ENCODE results near the gene GMEB2. TPM values are rescaled to one million over a fixed set of nuclear protein-coding genes. Genes with fewer than 3 reads are reported as not detected.

The GMEB2 gene
- polyA plus RNA-seq, 1 donor, result 10.5 TPM

GRCh38 chr20:63556873-63557478 is 69.9 kb downstream of the GMEB2 start:
- Histone ChIP-seq H3K27me3 (ENCODE audit: control insufficient read depth, insufficient read depth, low read length) (peaks cover 21% of the 10 kb centered on the region), H3K27ac (ENCODE audit: low read length) (no peak overlapping the region), H3K36me3 (ENCODE audit: control insufficient read depth, insufficient read depth, low read length) (peaks cover 20% of the 10 kb centered on the region), H3K4me3 (ENCODE audit: low read length) (no peak overlapping the region), H3K9me3 (ENCODE audit: control insufficient read depth, low read depth, low read length) (peaks cover 13% of the 10 kb centered on the region), H3K4me1 (ENCODE audit: control insufficient read depth, insufficient read depth, low read length) (peaks cover 4% of the 10 kb centered on the region)
- WGBS (ENCODE audit: insufficient coverage, low lambda C conversion rate), result no CpG with 5 or more reads among the region's 23 CpGs
- no peak for DNase-seq

- WGBS (ENCODE audit: insufficient coverage, low lambda C conversion rate), result no CpG with 5 or more reads among the region's 45 CpGs
- Histone ChIP-seq H3K27me3 (ENCODE audit: control insufficient read depth, insufficient read depth, low read length) (peaks cover 23% of the 10 kb centered on the region), H3K4me3 (ENCODE audit: low read length) (no peak overlapping the region), H3K27ac (ENCODE audit: low read length) (no peak overlapping the region), H3K36me3 (ENCODE audit: control insufficient read depth, insufficient read depth, low read length) (peaks cover 10% of the 10 kb centered on the region), H3K4me1 (ENCODE audit: control insufficient read depth, insufficient read depth, low read length) (peaks cover 4% of the 10 kb centered on the region), H3K9me3 (ENCODE audit: control insufficient read depth, low read depth, low read length) (peaks cover 13% of the 10 kb centered on the region)
- no peak for DNase-seq
Observed at GRCh38 chr20:63555661-63556381, 71.1 kb downstream of the GMEB2 start.

- no CpG with 5 or more reads among the region's 38 CpGs for WGBS (ENCODE audit: insufficient coverage, low lambda C conversion rate)
- Histone ChIP-seq H3K27me3 (ENCODE audit: control insufficient read depth, insufficient read depth, low read length) (peaks cover 32% of the 10 kb centered on the region), H3K9me3 (ENCODE audit: control insufficient read depth, low read depth, low read length) (peaks cover 13% of the 10 kb centered on the region), H3K27ac (ENCODE audit: low read length) (no peak overlapping the region), H3K4me1 (ENCODE audit: control insufficient read depth, insufficient read depth, low read length) (peaks cover 4% of the 10 kb centered on the region), H3K4me3 (ENCODE audit: low read length) (peak overlapping the region; percentile 46), H3K36me3 (ENCODE audit: control insufficient read depth, insufficient read depth, low read length) (no peaks in the 10 kb centered on the region)
- DNase-seq, result no peak
Observed at GRCh38 chr20:63554361-63555278, 72.3 kb downstream of the GMEB2 start.

GRCh38 chr20:63553933-63554290 is 73.0 kb downstream of the GMEB2 start, which contains the start of gene FNDC11:
FNDC11 (plus strand) TSS chr20:63554159; CDS start chr20:63555664, 1,505 bp downstream.
- Histone ChIP-seq H3K36me3 (ENCODE audit: control insufficient read depth, insufficient read depth, low read length) (no peaks in the 10 kb centered on the region), H3K4me3 (ENCODE audit: low read length) (peak within 1 kb of the TSS; percentile 46), H3K9me3 (ENCODE audit: control insufficient read depth, low read depth, low read length) (peaks cover 13% of the 10 kb centered on the region), H3K27ac (ENCODE audit: low read length) (no peak within 1 kb of the TSS), H3K27me3 (ENCODE audit: control insufficient read depth, insufficient read depth, low read length) (peaks cover 37% of the 10 kb centered on the region), H3K4me1 (ENCODE audit: control insufficient read depth, insufficient read depth, low read length) (peaks cover 4% of the 10 kb centered on the region)
- WGBS (ENCODE audit: insufficient coverage, low lambda C conversion rate), result no CpG with 5 or more reads among the region's 34 CpGs
- DNase-seq, result no peak

GRCh38 chr20:63553251-63553932 is 73.5 kb downstream of the GMEB2 start:
- Histone ChIP-seq H3K27me3 (ENCODE audit: control insufficient read depth, insufficient read depth, low read length) (peaks cover 42% of the 10 kb centered on the region), H3K9me3 (ENCODE audit: control insufficient read depth, low read depth, low read length) (peaks cover 13% of the 10 kb centered on the region), H3K4me3 (ENCODE audit: low read length) (peak overlapping the region; percentile 46), H3K27ac (ENCODE audit: low read length) (no peak overlapping the region), H3K36me3 (ENCODE audit: control insufficient read depth, insufficient read depth, low read length) (no peaks in the 10 kb centered on the region), H3K4me1 (ENCODE audit: control insufficient read depth, insufficient read depth, low read length) (peaks cover 4% of the 10 kb centered on the region)
- peak; percentile 43 to 58 for DNase-seq
- WGBS (ENCODE audit: insufficient coverage, low lambda C conversion rate), result no CpG with 5 or more reads among the region's 37 CpGs

- DNase-seq, result no peak
- Histone ChIP-seq H3K4me3 (ENCODE audit: low read length) (no peak overlapping the region), H3K27me3 (ENCODE audit: control insufficient read depth, insufficient read depth, low read length) (peaks cover 50% of the 10 kb centered on the region), H3K4me1 (ENCODE audit: control insufficient read depth, insufficient read depth, low read length) (peaks cover 4% of the 10 kb centered on the region), H3K9me3 (ENCODE audit: control insufficient read depth, low read depth, low read length) (peaks cover 15% of the 10 kb centered on the region), H3K27ac (ENCODE audit: low read length) (no peak overlapping the region), H3K36me3 (ENCODE audit: control insufficient read depth, insufficient read depth, low read length) (no peaks in the 10 kb centered on the region)
- WGBS (ENCODE audit: insufficient coverage, low lambda C conversion rate), result no CpG with 5 or more reads among the region's 15 CpGs
Observed at GRCh38 chr20:63552481-63553249, 74.2 kb downstream of the GMEB2 start.

- no peak overlapping the region for H3K27ac ChIP-seq (ENCODE audit: low read length)
- H3K4me1 ChIP-seq (ENCODE audit: control insufficient read depth, insufficient read depth, low read length), result peaks cover 4% of the 10 kb centered on the region
- no peak overlapping the region for H3K4me3 ChIP-seq (ENCODE audit: low read length)
- H3K36me3 ChIP-seq (ENCODE audit: control insufficient read depth, insufficient read depth, low read length), result no peaks in the 10 kb centered on the region
- WGBS (ENCODE audit: insufficient coverage, low lambda C conversion rate), result no CpG with 5 or more reads among the region's 9 CpGs
- H3K9me3 ChIP-seq (ENCODE audit: control insufficient read depth, low read depth, low read length), result peaks cover 14% of the 10 kb centered on the region
- DNase-seq, result no peak
- H3K27me3 ChIP-seq (ENCODE audit: control insufficient read depth, insufficient read depth, low read length), result peaks cover 65% of the 10 kb centered on the region
Observed at GRCh38 chr20:63551068-63551467, 75.8 kb downstream of the GMEB2 start.

- no peak overlapping the region for H3K27ac ChIP-seq (ENCODE audit: low read length)
- H3K9me3 ChIP-seq (ENCODE audit: control insufficient read depth, low read depth, low read length), result peaks cover 7% of the 10 kb centered on the region
- no peak overlapping the region for H3K4me3 ChIP-seq (ENCODE audit: low read length)
- H3K4me1 ChIP-seq (ENCODE audit: control insufficient read depth, insufficient read depth, low read length), result peaks cover 13% of the 10 kb centered on the region
- WGBS (ENCODE audit: insufficient coverage, low lambda C conversion rate), result no CpG with 5 or more reads among the region's 18 CpGs
- H3K27me3 ChIP-seq (ENCODE audit: control insufficient read depth, insufficient read depth, low read length), result peaks cover 66% of the 10 kb centered on the region
- no peaks in the 10 kb centered on the region for H3K36me3 ChIP-seq (ENCODE audit: control insufficient read depth, insufficient read depth, low read length)
- DNase-seq, result no peak
Observed at GRCh38 chr20:63549679-63550282, 77.1 kb downstream of the GMEB2 start.

GRCh38 chr20:63549019-63549418 is 77.9 kb downstream of the GMEB2 start:
- H3K36me3 ChIP-seq (ENCODE audit: control insufficient read depth, insufficient read depth, low read length), result no peaks in the 10 kb centered on the region
- no CpG with 5 or more reads among the region's 25 CpGs for WGBS (ENCODE audit: insufficient coverage, low lambda C conversion rate)
- DNase-seq, result no peak
- no peak overlapping the region for H3K27ac ChIP-seq (ENCODE audit: low read length)
- H3K4me3 ChIP-seq (ENCODE audit: low read length), result no peak overlapping the region
- H3K4me1 ChIP-seq (ENCODE audit: control insufficient read depth, insufficient read depth, low read length), result peaks cover 16% of the 10 kb centered on the region
- peaks cover 7% of the 10 kb centered on the region for H3K9me3 ChIP-seq (ENCODE audit: control insufficient read depth, low read depth, low read length)
- H3K27me3 ChIP-seq (ENCODE audit: control insufficient read depth, insufficient read depth, low read length), result peaks cover 59% of the 10 kb centered on the region

Data from large intestine (tissue), 3 donors.